Retinal pigment epithelial cell (primary cell): ENCODE data around the gene CLDN3.

Experiments used
- DNase-seq: peaks from one replicate; pipeline ENCODE4 v3.0.0-alpha.2; 2010; ENCODE audit warnings: low read depth
- H3K4me3 ChIP-seq: 2 replicates; pipeline ENCODE4 v1.5.1; 2011; ENCODE audit warnings: mild to moderate bottlenecking, low read length, control low read depth, moderate library complexity
- TF ChIP-seq, protein P1 (sequence below): conservative IDR thresholded peaks from 2 replicates; pipeline ENCODE4 v1.5.1; 2011; ENCODE audit warnings: low read depth, low read length, control low read depth, inconsistent platforms

The CLDN3 gene

GRCh38 chr7:73768641-73769480 is 1.2 kb downstream of the CLDN3 start:
- DNase-seq, result no peak
- H3K4me3 ChIP-seq, result no peak overlapping the region
- TF ChIP-seq, protein P1, sequence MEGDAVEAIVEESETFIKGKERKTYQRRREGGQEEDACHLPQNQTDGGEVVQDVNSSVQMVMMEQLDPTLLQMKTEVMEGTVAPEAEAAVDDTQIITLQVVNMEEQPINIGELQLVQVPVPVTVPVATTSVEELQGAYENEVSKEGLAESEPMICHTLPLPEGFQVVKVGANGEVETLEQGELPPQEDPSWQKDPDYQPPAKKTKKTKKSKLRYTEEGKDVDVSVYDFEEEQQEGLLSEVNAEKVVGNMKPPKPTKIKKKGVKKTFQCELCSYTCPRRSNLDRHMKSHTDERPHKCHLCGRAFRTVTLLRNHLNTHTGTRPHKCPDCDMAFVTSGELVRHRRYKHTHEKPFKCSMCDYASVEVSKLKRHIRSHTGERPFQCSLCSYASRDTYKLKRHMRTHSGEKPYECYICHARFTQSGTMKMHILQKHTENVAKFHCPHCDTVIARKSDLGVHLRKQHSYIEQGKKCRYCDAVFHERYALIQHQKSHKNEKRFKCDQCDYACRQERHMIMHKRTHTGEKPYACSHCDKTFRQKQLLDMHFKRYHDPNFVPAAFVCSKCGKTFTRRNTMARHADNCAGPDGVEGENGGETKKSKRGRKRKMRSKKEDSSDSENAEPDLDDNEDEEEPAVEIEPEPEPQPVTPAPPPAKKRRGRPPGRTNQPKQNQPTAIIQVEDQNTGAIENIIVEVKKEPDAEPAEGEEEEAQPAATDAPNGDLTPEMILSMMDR, result no peak

- H3K4me3 ChIP-seq, result no peak overlapping the region
- TF ChIP-seq, protein P1, result no peak
- no peak for DNase-seq
These were observed 3.4 kb downstream of the CLDN3 start for GRCh38 chr7:73766556-73767229.

DNA sequence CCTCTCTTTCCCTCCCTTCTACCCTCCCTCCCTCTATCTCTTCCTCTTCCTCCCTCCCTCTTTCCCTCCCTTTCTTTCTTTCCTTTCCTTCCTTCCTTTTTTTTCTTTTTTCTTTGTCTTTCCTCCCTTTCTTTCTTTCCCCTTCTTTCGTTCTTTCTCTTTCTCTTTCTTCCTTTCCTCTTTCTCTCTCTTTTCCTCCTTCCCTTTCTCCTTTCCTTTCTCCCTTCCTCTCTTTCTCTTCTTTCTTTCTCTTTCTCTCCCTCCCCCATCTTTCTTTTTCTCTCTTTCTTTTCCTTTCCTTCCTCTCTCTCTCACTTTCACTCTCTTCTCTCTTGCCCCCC is 7.4 kb downstream of the CLDN3 start:
- no peak for DNase-seq
- H3K4me3 ChIP-seq, result no peak overlapping the region
- TF ChIP-seq, protein P1, result no peak

DNA sequence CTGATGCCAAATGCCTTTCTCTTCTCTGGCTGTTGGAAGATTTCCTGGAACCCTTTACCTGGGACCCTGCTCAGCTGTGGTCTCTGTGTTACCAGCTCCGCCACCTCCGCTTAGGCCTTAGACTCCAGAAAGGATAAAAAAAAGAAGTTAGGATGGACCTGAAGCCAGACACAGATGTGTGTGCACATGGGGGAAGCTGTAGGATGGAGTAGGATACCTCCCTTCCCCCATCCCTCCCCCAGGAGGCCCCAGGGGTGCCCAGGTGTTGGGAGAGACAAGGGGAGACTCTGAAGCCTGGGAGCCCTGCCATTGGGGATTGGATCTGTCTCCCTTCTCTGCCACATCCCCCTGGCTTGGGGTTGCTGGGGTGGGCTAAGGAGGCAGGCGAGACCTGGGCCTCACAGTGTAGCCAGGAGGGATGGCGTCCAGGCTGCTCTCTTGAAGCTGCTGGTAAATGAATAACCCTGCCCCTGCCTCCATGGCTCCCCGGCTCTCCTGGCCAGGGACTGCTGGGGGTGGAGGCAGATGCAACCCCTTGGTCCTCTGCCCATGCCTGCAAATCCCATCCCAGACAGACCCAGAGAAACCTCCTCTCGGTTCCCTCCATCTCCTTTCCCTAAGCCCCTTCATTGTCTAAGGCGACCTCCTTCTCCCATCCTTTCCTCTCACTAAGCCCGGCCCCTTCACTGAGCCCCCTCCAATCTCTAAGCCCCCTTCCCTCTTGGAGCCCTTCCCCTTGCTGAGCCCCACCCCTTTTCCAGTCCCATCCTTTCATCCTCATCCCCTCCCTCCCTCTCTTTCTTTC is 8.0 kb downstream of the CLDN3 start:
- H3K4me3 ChIP-seq, result no peak overlapping the region
- TF ChIP-seq, protein P1, result no peak
- DNase-seq, result no peak

- no peak overlapping the region for H3K4me3 ChIP-seq
- no peak for DNase-seq
- TF ChIP-seq, protein P1, result no peak
These were observed 11.4 kb downstream of the CLDN3 start for GRCh38 chr7:73758581-73759138.

- DNase-seq, result no peak
- TF ChIP-seq, protein P1, result no peak
These were observed 19.9 kb downstream of the CLDN3 start for GRCh38 chr7:73749931-73750776.

More at GRCh38 chr7:73749931-73750776, 19.9 kb downstream of the CLDN3 start:
- no peak overlapping the region for H3K4me3 ChIP-seq
